22Rv1 (cell line): Measurements from ENCODE around the gene DSCAM.

Experiments used
- H3K27ac ChIP-seq: fragments of 450-650 bp; 2 replicates; pipeline ENCODE4 v1.5.1; 2017
- ZFX ChIP-seq: fragments of 450-650 bp; IDR thresholded peaks from 2 replicates; pipeline ENCODE4 v1.6.1; 2017; ENCODE audit warnings: antibody characterized with exemption, borderline replicate concordance
- TF ChIP-seq, protein P1 (sequence below): fragments of 450-650 bp; IDR thresholded peaks from 2 replicates; pipeline ENCODE4 v1.5.1; 2017; ENCODE audit warnings: mild to moderate bottlenecking

The DSCAM gene

DNA sequence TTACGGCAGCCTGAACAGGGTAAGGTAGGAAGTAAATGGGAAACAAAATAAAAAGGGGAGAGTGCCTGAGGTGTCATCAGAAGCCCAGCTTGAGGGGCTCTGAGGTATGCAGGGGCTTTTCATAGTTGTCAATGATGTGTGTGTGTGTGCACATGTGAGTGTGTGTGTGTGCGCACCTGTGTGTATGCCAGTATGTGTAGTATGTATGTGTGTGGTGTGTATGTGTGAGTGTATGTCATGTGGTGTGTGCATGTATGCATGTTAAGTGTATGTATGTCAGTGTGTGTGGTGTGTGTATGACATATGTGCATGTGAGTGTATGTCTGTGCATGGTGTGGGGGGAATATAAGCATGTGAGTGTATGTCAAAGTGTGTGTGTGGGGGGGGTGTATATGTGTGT lies 184.1 kb downstream of the DSCAM start:
- H3K27ac ChIP-seq = no peak overlapping the region
- TF ChIP-seq, protein P1, sequence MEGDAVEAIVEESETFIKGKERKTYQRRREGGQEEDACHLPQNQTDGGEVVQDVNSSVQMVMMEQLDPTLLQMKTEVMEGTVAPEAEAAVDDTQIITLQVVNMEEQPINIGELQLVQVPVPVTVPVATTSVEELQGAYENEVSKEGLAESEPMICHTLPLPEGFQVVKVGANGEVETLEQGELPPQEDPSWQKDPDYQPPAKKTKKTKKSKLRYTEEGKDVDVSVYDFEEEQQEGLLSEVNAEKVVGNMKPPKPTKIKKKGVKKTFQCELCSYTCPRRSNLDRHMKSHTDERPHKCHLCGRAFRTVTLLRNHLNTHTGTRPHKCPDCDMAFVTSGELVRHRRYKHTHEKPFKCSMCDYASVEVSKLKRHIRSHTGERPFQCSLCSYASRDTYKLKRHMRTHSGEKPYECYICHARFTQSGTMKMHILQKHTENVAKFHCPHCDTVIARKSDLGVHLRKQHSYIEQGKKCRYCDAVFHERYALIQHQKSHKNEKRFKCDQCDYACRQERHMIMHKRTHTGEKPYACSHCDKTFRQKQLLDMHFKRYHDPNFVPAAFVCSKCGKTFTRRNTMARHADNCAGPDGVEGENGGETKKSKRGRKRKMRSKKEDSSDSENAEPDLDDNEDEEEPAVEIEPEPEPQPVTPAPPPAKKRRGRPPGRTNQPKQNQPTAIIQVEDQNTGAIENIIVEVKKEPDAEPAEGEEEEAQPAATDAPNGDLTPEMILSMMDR = no peak
- TF ChIP-seq ZFX = no peak

DNA sequence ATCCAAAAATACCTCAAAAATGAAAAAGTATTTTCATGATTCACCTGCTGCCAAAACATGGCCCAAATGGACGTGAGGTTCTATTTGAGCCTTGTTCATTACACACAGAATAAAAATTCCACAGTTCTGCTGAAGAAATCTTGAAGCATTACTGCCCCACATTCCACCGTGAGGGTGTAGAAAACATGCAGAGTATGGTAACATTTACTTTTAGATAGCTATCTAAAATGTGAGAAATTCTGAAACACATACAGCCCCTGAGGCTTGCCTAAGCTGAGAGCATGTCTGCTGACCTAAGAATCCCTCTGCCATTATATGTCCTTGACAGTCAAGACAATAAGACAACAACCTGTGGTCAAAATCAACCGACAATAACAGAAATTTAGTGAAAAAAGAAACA lies 186.5 kb downstream of the DSCAM start:
- no peak overlapping the region for H3K27ac ChIP-seq
- TF ChIP-seq, protein P1 = no peak
- TF ChIP-seq ZFX = no peak

DNA sequence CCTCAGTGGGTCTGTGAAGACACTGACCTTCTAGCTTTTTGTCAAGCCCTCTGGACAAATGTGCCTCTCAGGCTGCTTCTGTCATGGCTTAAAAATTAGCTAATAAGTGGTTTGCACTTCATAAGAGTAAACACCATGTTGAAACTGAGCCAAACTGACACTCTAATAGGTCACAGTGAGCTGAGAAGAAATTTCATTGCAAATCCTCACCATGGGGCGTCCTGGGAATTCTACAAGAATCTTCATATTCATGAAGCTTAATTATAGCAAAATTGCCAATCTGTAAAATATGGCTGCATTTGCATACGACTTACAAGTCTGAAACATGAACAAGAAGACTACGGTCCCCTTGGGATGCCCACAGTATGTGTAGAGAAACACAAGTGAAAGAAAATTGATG lies 188.6 kb downstream of the DSCAM start:
- peak overlapping the region; percentile 81 for H3K27ac ChIP-seq
- TF ChIP-seq, protein P1 = no peak
- TF ChIP-seq ZFX = no peak

DNA sequence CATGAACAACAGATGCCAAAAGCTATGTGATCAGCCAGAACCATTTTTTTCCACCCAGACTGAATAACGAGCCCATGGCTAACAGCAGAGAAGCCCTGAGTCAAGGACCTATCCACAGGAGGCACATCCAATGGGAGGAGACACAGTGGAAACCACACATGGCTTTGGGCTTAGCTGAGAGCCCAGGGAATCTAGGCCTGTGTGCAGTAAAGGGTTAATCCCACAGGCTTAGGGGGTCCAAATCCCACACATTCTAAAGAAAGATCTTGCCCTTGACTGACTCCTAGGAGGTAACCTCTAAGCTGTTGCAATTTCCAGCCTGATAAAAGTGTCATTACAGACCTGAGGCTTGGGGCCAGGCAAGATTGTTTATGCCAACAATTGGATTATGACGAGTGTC lies 194.5 kb downstream of the DSCAM start:
- no peak overlapping the region for H3K27ac ChIP-seq
- TF ChIP-seq, protein P1 = no peak
- no peak for TF ChIP-seq ZFX

DNA sequence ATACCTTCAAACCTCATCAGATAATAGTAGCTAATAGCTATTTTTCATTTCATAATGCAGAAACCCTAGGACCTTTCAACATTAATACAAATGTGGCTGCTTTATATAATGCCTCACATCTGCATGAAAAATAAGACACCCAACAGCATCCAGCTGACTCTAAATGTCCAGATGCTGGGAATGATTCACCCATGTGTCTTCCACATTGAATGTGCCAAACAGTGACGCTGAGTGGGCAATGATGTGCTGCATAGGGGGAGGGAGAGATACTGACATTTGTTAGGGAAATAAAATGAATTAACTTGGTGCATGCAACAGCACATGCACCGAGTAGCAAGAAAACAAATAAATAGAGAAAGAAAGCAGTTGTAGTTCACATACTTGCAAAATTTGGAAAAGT lies 199.3 kb downstream of the DSCAM start:
- no peak overlapping the region for H3K27ac ChIP-seq
- TF ChIP-seq ZFX = no peak
- TF ChIP-seq, protein P1 = no peak

DNA sequence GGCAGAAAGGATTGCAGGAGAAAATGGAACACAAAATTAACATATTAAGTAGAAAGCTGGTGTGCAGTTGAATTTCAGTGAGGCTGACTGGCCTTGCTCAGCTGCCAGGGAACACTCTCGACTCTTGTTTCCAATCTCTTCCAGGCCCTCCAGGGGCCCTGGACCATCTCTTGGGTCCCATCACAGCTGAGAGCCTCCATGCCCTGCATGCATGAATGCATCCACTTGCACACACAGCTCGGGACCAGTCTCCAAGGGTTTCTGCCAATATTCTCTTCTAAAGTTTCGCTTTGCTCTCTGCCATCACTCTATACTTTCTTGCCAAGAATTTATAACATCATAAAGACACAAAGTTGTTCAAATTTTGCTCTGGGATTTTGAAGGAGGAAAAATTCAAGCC lies 200.3 kb downstream of the DSCAM start:
- no peak for TF ChIP-seq ZFX
- TF ChIP-seq, protein P1 = no peak
- H3K27ac ChIP-seq = no peak overlapping the region

DNA sequence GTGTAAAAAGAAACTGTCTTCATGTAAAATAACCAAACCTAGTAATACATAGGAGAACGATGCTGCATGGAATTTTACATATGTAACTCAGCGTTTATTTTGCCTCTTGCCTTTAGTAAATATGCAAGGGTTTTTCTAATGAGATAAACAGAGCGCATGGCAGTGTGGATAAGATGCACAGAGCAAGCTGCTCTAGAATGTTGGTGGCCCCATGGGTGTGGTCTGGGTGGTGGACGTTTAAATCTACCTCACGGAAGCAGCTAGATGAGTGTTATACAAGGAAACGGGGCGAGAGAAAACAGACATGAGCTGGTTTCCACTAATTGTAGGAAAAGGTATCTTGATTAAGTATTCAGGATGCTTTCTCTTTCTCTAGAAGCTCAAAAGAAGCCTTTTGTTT lies 205.9 kb downstream of the DSCAM start:
- TF ChIP-seq, protein P1 = no peak
- no peak for TF ChIP-seq ZFX
- H3K27ac ChIP-seq = peak overlapping the region; percentile 74
